Measurements from ENCODE around the gene CAMKK1. TPM values are rescaled to one million over a fixed set of nuclear protein-coding genes. Genes with fewer than 3 reads are reported as not detected.

The CAMKK1 gene
- total and polyA plus RNA-seq, 2 experiments from 2014 or later = 4.3 to 7.1 TPM

- peaks cover 16% of the 10 kb centered on the region for H3K4me1 Mint-ChIP-seq
- no peak overlapping the region for H3K27ac Mint-ChIP-seq
- Histone ChIP-seq H3K4me1 (ENCODE audit: insufficient read depth) (peaks cover 11% of the 10 kb centered on the region), H2AFZ (no peak overlapping the region), H3K4me3 (no peak overlapping the region), H3K27ac (ENCODE audit: low read depth) (no peak overlapping the region), H3K27me3 (ENCODE audit: insufficient read depth) (no peaks in the 10 kb centered on the region), H3K4me2 (no peak overlapping the region), H3K36me3 (ENCODE audit: insufficient read depth) (no peaks in the 10 kb centered on the region), H3K9me2 (ENCODE audit: insufficient read depth) (no peaks in the 10 kb centered on the region), H4K20me1 (replicated peaks; ENCODE audit: insufficient read depth) (no peaks in the 10 kb centered on the region), H3F3A (replicated peaks; ENCODE audit: low read depth) (peaks cover 8% of the 10 kb centered on the region; the same call in 1 of the 2 replicates), H3K79me2 (replicated peaks; ENCODE audit: insufficient read depth) (no peaks in the 10 kb centered on the region)
- H3K9me3 Mint-ChIP-seq = peaks cover 3% of the 10 kb centered on the region; the same call in 1 of the 3 replicates
- no peak for DNase-seq (ENCODE audit: low spot score)
- H3K36me3 Mint-ChIP-seq (ENCODE audit: low read depth) = no peaks in the 10 kb centered on the region; the same call in 2 of the 3 replicates
- peaks cover 22% of the 10 kb centered on the region for H3K27me3 Mint-ChIP-seq (ENCODE audit: insufficient read depth, low read depth, poor library complexity)
- ATAC-seq = no peak
- no peak overlapping the region for H3K4me3 Mint-ChIP-seq
- TF ChIP-seq JUNB (IDR thresholded peaks at IDR 0.05; ENCODE audit: unreplicated experiment) (no peak), CTCF (conservative IDR thresholded peaks at IDR 0.05; ENCODE audit: low read depth in 2 of 2) (no peak), NANOG (IDR thresholded peaks at IDR 0.05; ENCODE audit: borderline replicate concordance) (no peak), POLR2AphosphoS5 (IDR thresholded peaks at IDR 0.05; ENCODE audit: low read depth) (no peak), ETS1 (IDR thresholded peaks at IDR 0.05) (no peak), EZH2phosphoT487 (IDR thresholded peaks at IDR 0.05; ENCODE audit: unreplicated experiment) (no peak), CREB1 (CRISPR knock-in tag; IDR thresholded peaks at IDR 0.05; ENCODE audit: low read depth) (no peak), EZH2 (IDR thresholded peaks at IDR 0.05; ENCODE audit: low read depth, unreplicated experiment) (no peak), ZNF462 (CRISPR knock-in tag; IDR thresholded peaks at IDR 0.05) (no peak), ZNF331 (CRISPR knock-in tag; IDR thresholded peaks at IDR 0.05; ENCODE audit: low read depth) (no peak), ZNF114 (CRISPR knock-in tag; IDR thresholded peaks at IDR 0.05) (no peak), STAT1 (IDR thresholded peaks at IDR 0.05; ENCODE audit: unreplicated experiment) (no peak), REST (IDR thresholded peaks at IDR 0.05; ENCODE audit: unreplicated experiment) (no peak)
Observed at GRCh38 chr17:3896108-3896967, 3.5 kb upstream of the CAMKK1 start.

Measured in GM23338 (cell line).